HG02852 (cell line): ENCODE data around the gene ZBED4.

ENCODE experiments used
- ATAC-seq: cut with Tn5 transposase; IDR thresholded peaks from one replicate; pipeline ENCODE4 v1.9.1; 2021; ENCODE audit warnings: mild to moderate bottlenecking, moderate library complexity; ENCODE audit not compliant: unreplicated experiment

Gene ZBED4

GRCh38 chr22:49872347-49872746, 18.7 kb downstream of the ZBED4 start:
- no peak for ATAC-seq

- ATAC-seq = no peak
Observed at GRCh38 chr22:49873228-49873940, 19.7 kb downstream of the ZBED4 start.

- ATAC-seq = no peak
Observed at GRCh38 chr22:49877642-49878041, 24.0 kb downstream of the ZBED4 start.

GRCh38 chr22:49878206-49878605, 24.6 kb downstream of the ZBED4 start:
- ATAC-seq = no peak

GRCh38 chr22:49879871-49880270, 26.2 kb downstream of the ZBED4 start:
- no peak for ATAC-seq

- no peak for ATAC-seq
Observed at GRCh38 chr22:49880281-49880680, 26.6 kb downstream of the ZBED4 start.

- no peak for ATAC-seq
Observed at GRCh38 chr22:49881856-49882255, 28.2 kb downstream of the ZBED4 start.

- no peak for ATAC-seq
Observed at GRCh38 chr22:49882519-49883293, 29.1 kb downstream of the ZBED4 start.

GRCh38 chr22:49883294-49883640, 29.6 kb downstream of the ZBED4 start:
- ATAC-seq = no peak

GRCh38 chr22:49884075-49884474, 30.4 kb downstream of the ZBED4 start:
- no peak for ATAC-seq

- ATAC-seq = no peak
Observed at GRCh38 chr22:49884503-49885260, 31.0 kb downstream of the ZBED4 start.

- ATAC-seq = no peak
Observed at GRCh38 chr22:49885281-49885680, 31.6 kb downstream of the ZBED4 start.

GRCh38 chr22:49885881-49886280, 32.2 kb downstream of the ZBED4 start:
- ATAC-seq = no peak

- no peak for ATAC-seq
Observed at GRCh38 chr22:49886346-49887063, 32.9 kb downstream of the ZBED4 start.

GRCh38 chr22:49887064-49887451, 33.4 kb downstream of the ZBED4 start:
- ATAC-seq = no peak

- no peak for ATAC-seq
Observed at GRCh38 chr22:49887702-49888101, 34.1 kb downstream of the ZBED4 start.

- ATAC-seq = no peak
Observed at GRCh38 chr22:49889071-49889470, 35.4 kb downstream of the ZBED4 start.

- no peak for ATAC-seq
Observed at GRCh38 chr22:49892226-49892899, 38.7 kb downstream of the ZBED4 start.

GRCh38 chr22:49893025-49893424, 39.4 kb downstream of the ZBED4 start:
- ATAC-seq = no peak

- ATAC-seq = no peak
Observed at GRCh38 chr22:49894322-49895054, 40.8 kb downstream of the ZBED4 start.
